Kidney tubule cell (primary cell): ENCODE results near the gene UNC80.

Source experiments
- DNase-seq: peaks from one replicate; pipeline ENCODE4 v3.0.0-alpha.2; 2018; ENCODE audit warnings: low spot score

UNC80 gene

GRCh38 chr2:209806318-209806717, 34.7 kb downstream of the UNC80 start:
- no peak for DNase-seq

- no peak for DNase-seq
Measured at GRCh38 chr2:209808521-209808920, 36.9 kb downstream of the UNC80 start.

GRCh38 chr2:209809256-209809655, 37.6 kb downstream of the UNC80 start:
- DNase-seq, result no peak

GRCh38 chr2:209817844-209818271, 46.2 kb downstream of the UNC80 start:
- no peak for DNase-seq

- no peak for DNase-seq
Measured at GRCh38 chr2:209818939-209819338, 47.3 kb downstream of the UNC80 start.

GRCh38 chr2:209821806-209822205, 50.2 kb downstream of the UNC80 start:
- DNase-seq, result no peak

- no peak for DNase-seq
Measured at GRCh38 chr2:209823484-209823883, 51.9 kb downstream of the UNC80 start.

- DNase-seq, result no peak
Measured at GRCh38 chr2:209824391-209824790, 52.8 kb downstream of the UNC80 start.

GRCh38 chr2:209830722-209831465, 59.3 kb downstream of the UNC80 start:
- no peak for DNase-seq

GRCh38 chr2:209834767-209835166, 63.1 kb downstream of the UNC80 start:
- DNase-seq, result peak; percentile 1

GRCh38 chr2:209840434-209840833, 68.8 kb downstream of the UNC80 start:
- no peak for DNase-seq

- no peak for DNase-seq
Measured at GRCh38 chr2:209845666-209846065, 74.0 kb downstream of the UNC80 start.

GRCh38 chr2:209864716-209865295, 93.2 kb downstream of the UNC80 start:
- no peak for DNase-seq

- no peak for DNase-seq
Measured at GRCh38 chr2:209868271-209868994, 96.8 kb downstream of the UNC80 start.

- no peak for DNase-seq
Measured at GRCh38 chr2:209870067-209870466, 98.4 kb downstream of the UNC80 start.

GRCh38 chr2:209872675-209873074, 101.0 kb downstream of the UNC80 start:
- DNase-seq, result peak; percentile 70

- no peak for DNase-seq
Measured at GRCh38 chr2:209875270-209875669, 103.6 kb downstream of the UNC80 start.

- DNase-seq, result peak; percentile 23
Measured at GRCh38 chr2:209876211-209876610, 104.6 kb downstream of the UNC80 start.

GRCh38 chr2:209878701-209879100, 107.1 kb downstream of the UNC80 start:
- DNase-seq, result no peak

GRCh38 chr2:209900638-209901037, 129.0 kb downstream of the UNC80 start:
- no peak for DNase-seq

- no peak for DNase-seq
Measured at GRCh38 chr2:209901172-209901571, 129.5 kb downstream of the UNC80 start.

- DNase-seq, result no peak
Measured at GRCh38 chr2:209905691-209906090, 134.1 kb downstream of the UNC80 start.

- no peak for DNase-seq
Measured at GRCh38 chr2:209907746-209908145, 136.1 kb downstream of the UNC80 start.
